Measurements from ENCODE around the gene PIGN.

The PIGN gene

GRCh38 chr18:62028715-62029114 lies 158.1 kb downstream of the PIGN start:
- DNase-seq (ENCODE audit: low read depth, low spot score), result no peak
- no peak overlapping the region for H3K4me3 ChIP-seq (ENCODE audit: low read length)

GRCh38 chr18:62027914-62028520 lies 158.8 kb downstream of the PIGN start:
- no peak for DNase-seq (ENCODE audit: low read depth, low spot score)
- H3K4me3 ChIP-seq (ENCODE audit: low read length), result no peak overlapping the region

GRCh38 chr18:62026586-62026985 lies 160.3 kb downstream of the PIGN start:
- no peak overlapping the region for H3K4me3 ChIP-seq (ENCODE audit: low read length)
- no peak for DNase-seq (ENCODE audit: low read depth, low spot score)

- H3K4me3 ChIP-seq (ENCODE audit: low read length), result no peak overlapping the region
- no peak for DNase-seq (ENCODE audit: low read depth, low spot score)
These were observed 161.9 kb downstream of the PIGN start for GRCh38 chr18:62024983-62025382.

- no peak for DNase-seq (ENCODE audit: low read depth, low spot score)
- no peak overlapping the region for H3K4me3 ChIP-seq (ENCODE audit: low read length)
These were observed 163.3 kb downstream of the PIGN start for GRCh38 chr18:62023536-62023935.

- H3K4me3 ChIP-seq (ENCODE audit: low read length), result no peak overlapping the region
- peak; percentile 39 for DNase-seq (ENCODE audit: low read depth, low spot score)
These were observed 168.2 kb downstream of the PIGN start for GRCh38 chr18:62018759-62019041.

- DNase-seq (ENCODE audit: low read depth, low spot score), result no peak
- H3K4me3 ChIP-seq (ENCODE audit: low read length), result no peak overlapping the region
These were observed 168.7 kb downstream of the PIGN start for GRCh38 chr18:62018034-62018758.

- DNase-seq (ENCODE audit: low read depth, low spot score), result no peak
- H3K4me3 ChIP-seq (ENCODE audit: low read length), result no peak overlapping the region
These were observed 169.2 kb downstream of the PIGN start for GRCh38 chr18:62017618-62018017.

- H3K4me3 ChIP-seq (ENCODE audit: low read length), result no peak overlapping the region
- DNase-seq (ENCODE audit: low read depth, low spot score), result no peak
These were observed 175.4 kb downstream of the PIGN start for GRCh38 chr18:62011416-62011815.

GRCh38 chr18:62009521-62009920 lies 177.3 kb downstream of the PIGN start:
- H3K4me3 ChIP-seq (ENCODE audit: low read length), result no peak overlapping the region
- no peak for DNase-seq (ENCODE audit: low read depth, low spot score)

GRCh38 chr18:62001396-62001795 lies 185.5 kb downstream of the PIGN start:
- no peak for DNase-seq (ENCODE audit: low read depth, low spot score)
- no peak overlapping the region for H3K4me3 ChIP-seq (ENCODE audit: low read length)

GRCh38 chr18:61998957-61999356 lies 187.9 kb downstream of the PIGN start:
- no peak for DNase-seq (ENCODE audit: low read depth, low spot score)
- H3K4me3 ChIP-seq (ENCODE audit: low read length), result no peak overlapping the region

GRCh38 chr18:61998335-61998734 lies 188.5 kb downstream of the PIGN start:
- no peak overlapping the region for H3K4me3 ChIP-seq (ENCODE audit: low read length)

GRCh38 chr18:61995618-61996017 lies 191.2 kb downstream of the PIGN start:
- H3K4me3 ChIP-seq (ENCODE audit: low read length), result no peak overlapping the region
- no peak for DNase-seq (ENCODE audit: low read depth, low spot score)

More at GRCh38 chr18:61998335-61998734, 188.5 kb downstream of the PIGN start:
- DNase-seq (ENCODE audit: low read depth, low spot score), result no peak

GRCh38 chr18:61993831-61994230 lies 193.0 kb downstream of the PIGN start:
- H3K4me3 ChIP-seq (ENCODE audit: low read length), result no peak overlapping the region
- DNase-seq (ENCODE audit: low read depth, low spot score), result no peak

- DNase-seq (ENCODE audit: low read depth, low spot score), result no peak
- no peak overlapping the region for H3K4me3 ChIP-seq (ENCODE audit: low read length)
These were observed 193.9 kb downstream of the PIGN start for GRCh38 chr18:61992923-61993322.

GRCh38 chr18:61992285-61992684 lies 194.6 kb downstream of the PIGN start:
- no peak for DNase-seq (ENCODE audit: low read depth, low spot score)
- H3K4me3 ChIP-seq (ENCODE audit: low read length), result no peak overlapping the region

GRCh38 chr18:61991836-61992235 lies 195.0 kb downstream of the PIGN start:
- H3K4me3 ChIP-seq (ENCODE audit: low read length), result no peak overlapping the region
- DNase-seq (ENCODE audit: low read depth, low spot score), result no peak

- no peak for DNase-seq (ENCODE audit: low read depth, low spot score)
- H3K4me3 ChIP-seq (ENCODE audit: low read length), result no peak overlapping the region
These were observed 195.7 kb downstream of the PIGN start for GRCh38 chr18:61991201-61991600.
